Kidney (tissue), 14 donors: ENCODE results near the gene SLC39A11. TPM values are rescaled to one million over a fixed set of nuclear protein-coding genes. Genes with fewer than 3 reads are reported as not detected.
A peak's percentile ranks its signal among the peaks of the same experiment; 100 is the strongest.

Experiments used
- DNase-seq, 5 donors: peaks; one replicate each; pipeline ENCODE4 v3.0.0-alpha.2; 2013 to 2020
- FAIRE-seq: peaks from 2 replicates; lab custom pipeline; 2012; peaks lifted over from hg19 to GRCh38; lab: Jason Lieb, UNC
- H3K27ac ChIP-seq, 2 donors: one replicate each; pipeline ENCODE4 v1.7.0; 2013; ENCODE audit warnings: low read depth in 2 of 2, low read length in 2 of 2, inconsistent platforms in 1 of 2
- H3K27me3 ChIP-seq: one replicate; pipeline ENCODE4 v1.7.1; 2013; ENCODE audit warnings: low read length, inconsistent platforms; ENCODE audit not compliant: control insufficient read depth, insufficient read depth
- H3K36me3 ChIP-seq, 3 donors: one replicate each; pipeline versions ENCODE4 v1.7.0 to v1.7.1; 2013; ENCODE audit warnings: low read length in 3 of 3, control low read depth in 1 of 3, inconsistent platforms in 1 of 3; ENCODE audit not compliant: insufficient read depth in 3 of 3, control insufficient read depth in 2 of 3
- H3K4me1 ChIP-seq, 3 donors: one replicate each; pipeline versions ENCODE4 v1.7.0 to v1.7.1; 2013; ENCODE audit warnings: low read length in 3 of 3, inconsistent platforms in 1 of 3, low read depth in 1 of 3; ENCODE audit not compliant: control insufficient read depth in 2 of 3, insufficient read depth in 2 of 3
- H3K4me3 ChIP-seq, 3 donors: one replicate each; pipeline versions ENCODE4 v1.7.0 to v1.8.1; 2013; ENCODE audit warnings: low read length in 3 of 3, control low read depth in 1 of 3, inconsistent platforms in 1 of 3
- H3K9ac ChIP-seq, 3 donors: one replicate each; pipeline versions ENCODE4 v1.7.0 to v1.7.1; 2013; ENCODE audit warnings: low read length in 3 of 3, control low read depth in 1 of 3, inconsistent platforms in 1 of 3
- H3K9me3 ChIP-seq, 3 donors: one replicate each; pipeline versions ENCODE4 v1.7.0 to v1.7.1; 2013; ENCODE audit warnings: low read length in 3 of 3, control low read depth in 1 of 3, inconsistent platforms in 1 of 3; ENCODE audit not compliant: control insufficient read depth in 2 of 3, insufficient read depth in 1 of 3
- intact Hi-C: fragments of 100-400 bp; cut with DNase I; formaldehyde crosslinking; loops from one replicate; pipeline ENCODE4 v1.11.1; 2022
- polyA plus RNA-seq: library from polyadenylated mRNA; stranded (reverse); fragments of 350-450 nt; fragmentation: Illumina TruSeq; extraction: RNeasy Lipid Tissue Mini Kit (QIAGEN cat#74804); gene quantifications from one replicate; pipeline ENCODE4 v1.2.3, GENCODE V29; 2014; ENCODE audit warnings: low read depth, low replicate concordance; ENCODE audit not compliant: insufficient read depth
- total RNA-seq: library from RNA; stranded (reverse); fragmentation: NEBNext Ultra II Directional; extraction: Animal tissue kit (Norgen Biotek cat#: 25700); gene quantifications from one replicate; pipeline ENCODE4 v1.2.1, GENCODE V29; 2021
- TF ChIP-seq, protein P1 (sequence below): IDR thresholded peaks from 3 replicates; pipeline ENCODE4 v1.5.1; 2012; ENCODE audit warnings: mild to moderate bottlenecking, moderate library complexity, borderline replicate concordance; ENCODE audit not compliant: insufficient read depth; ENCODE audit errors: extremely low read depth
- donor health status: control.
- donor health status: control.
- donor health status: control.
- donor health status: control.
- donor health status: control.
- donor health status: DM: yes; HTN: yes; CAD: no.
- donor health status: Normal renal cell carcinoma (clear cell type).

Gene SLC39A11
- total and polyA plus RNA-seq, 2 donors from 2014 or later: 19.7 to 37.2 TPM

DNA sequence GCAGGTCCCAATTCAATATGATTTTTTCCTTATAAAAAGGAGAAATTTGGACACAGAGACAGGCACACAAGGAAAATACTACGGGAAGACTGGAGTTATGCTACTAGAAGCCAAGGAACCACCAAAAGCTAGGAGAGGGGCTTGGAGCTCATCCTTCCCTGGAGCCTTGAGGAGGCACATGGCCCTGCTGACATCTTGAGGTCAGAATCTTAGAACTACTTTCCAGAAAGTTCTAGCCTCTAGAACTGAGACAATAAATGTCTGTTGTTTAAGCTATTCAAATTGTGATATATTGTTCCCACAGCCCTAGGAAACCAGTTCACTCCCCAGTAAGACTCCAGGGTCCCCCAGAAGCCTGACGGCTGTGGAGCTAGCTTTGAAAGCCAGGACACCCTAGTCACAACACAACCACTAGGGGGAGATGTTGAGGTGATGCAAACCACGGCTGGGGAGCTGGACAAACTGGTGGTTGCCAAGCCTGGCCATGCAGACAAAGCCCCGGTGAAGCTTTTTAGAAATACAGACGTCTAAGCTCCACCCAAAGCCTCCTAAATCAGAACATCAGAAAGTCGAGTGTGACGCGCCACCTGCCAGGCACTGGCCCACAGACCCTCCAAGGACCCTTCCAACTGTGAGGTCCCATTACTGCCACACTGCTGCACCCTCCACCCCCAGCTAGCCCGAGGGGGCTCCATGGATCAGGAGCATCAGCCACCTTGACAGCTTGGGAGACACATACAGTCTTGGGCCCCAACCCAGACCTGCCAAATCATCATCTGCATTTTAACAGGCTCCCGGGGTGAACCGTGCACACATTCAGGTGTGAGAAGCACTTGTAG, 106.4 kb downstream of the SLC39A11 start:
- H3K9me3 ChIP-seq: no peaks in the 10 kb centered on the region
- no peaks in the 10 kb centered on the region for H3K36me3 ChIP-seq
- no peak overlapping the region for H3K9ac ChIP-seq
- intact Hi-C loops: loop anchor here (10.0 kb wide), 1 partner anchor 169 kb away; no protein-coding TSS in a partner anchor
- H3K4me1 ChIP-seq: no peaks in the 10 kb centered on the region
- H3K27me3 ChIP-seq: no peaks in the 10 kb centered on the region
- TF ChIP-seq, protein P1, sequence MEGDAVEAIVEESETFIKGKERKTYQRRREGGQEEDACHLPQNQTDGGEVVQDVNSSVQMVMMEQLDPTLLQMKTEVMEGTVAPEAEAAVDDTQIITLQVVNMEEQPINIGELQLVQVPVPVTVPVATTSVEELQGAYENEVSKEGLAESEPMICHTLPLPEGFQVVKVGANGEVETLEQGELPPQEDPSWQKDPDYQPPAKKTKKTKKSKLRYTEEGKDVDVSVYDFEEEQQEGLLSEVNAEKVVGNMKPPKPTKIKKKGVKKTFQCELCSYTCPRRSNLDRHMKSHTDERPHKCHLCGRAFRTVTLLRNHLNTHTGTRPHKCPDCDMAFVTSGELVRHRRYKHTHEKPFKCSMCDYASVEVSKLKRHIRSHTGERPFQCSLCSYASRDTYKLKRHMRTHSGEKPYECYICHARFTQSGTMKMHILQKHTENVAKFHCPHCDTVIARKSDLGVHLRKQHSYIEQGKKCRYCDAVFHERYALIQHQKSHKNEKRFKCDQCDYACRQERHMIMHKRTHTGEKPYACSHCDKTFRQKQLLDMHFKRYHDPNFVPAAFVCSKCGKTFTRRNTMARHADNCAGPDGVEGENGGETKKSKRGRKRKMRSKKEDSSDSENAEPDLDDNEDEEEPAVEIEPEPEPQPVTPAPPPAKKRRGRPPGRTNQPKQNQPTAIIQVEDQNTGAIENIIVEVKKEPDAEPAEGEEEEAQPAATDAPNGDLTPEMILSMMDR: peak; percentile 81
- peak in 4 of 5 donors; percentile 76 to 87 (median 82) for DNase-seq
- H3K4me3 ChIP-seq: no peak overlapping the region
- no peak for FAIRE-seq
- H3K27ac ChIP-seq: no peak overlapping the region

DNA sequence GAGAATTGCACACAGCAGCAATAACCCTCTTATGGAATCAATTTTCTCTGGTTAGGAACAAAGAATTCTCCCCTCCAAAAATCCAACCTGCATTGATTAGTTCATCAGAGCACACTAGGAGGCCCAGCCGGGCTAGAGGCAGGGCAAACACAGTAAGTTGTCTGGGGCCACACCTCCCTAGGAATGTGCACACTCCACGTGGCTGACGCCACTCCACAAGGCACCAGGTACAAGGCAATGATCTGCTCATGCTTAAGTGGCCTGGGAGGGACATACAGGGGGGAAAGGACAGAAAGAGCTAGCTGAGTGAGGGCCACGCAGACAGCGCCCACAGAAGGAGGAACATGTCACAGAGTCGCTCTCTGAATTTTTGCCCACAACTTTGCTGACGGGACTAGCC, 107.6 kb downstream of the SLC39A11 start:
- H3K27ac ChIP-seq: no peak overlapping the region
- FAIRE-seq (no peak), DNase-seq (no peak)

DNA sequence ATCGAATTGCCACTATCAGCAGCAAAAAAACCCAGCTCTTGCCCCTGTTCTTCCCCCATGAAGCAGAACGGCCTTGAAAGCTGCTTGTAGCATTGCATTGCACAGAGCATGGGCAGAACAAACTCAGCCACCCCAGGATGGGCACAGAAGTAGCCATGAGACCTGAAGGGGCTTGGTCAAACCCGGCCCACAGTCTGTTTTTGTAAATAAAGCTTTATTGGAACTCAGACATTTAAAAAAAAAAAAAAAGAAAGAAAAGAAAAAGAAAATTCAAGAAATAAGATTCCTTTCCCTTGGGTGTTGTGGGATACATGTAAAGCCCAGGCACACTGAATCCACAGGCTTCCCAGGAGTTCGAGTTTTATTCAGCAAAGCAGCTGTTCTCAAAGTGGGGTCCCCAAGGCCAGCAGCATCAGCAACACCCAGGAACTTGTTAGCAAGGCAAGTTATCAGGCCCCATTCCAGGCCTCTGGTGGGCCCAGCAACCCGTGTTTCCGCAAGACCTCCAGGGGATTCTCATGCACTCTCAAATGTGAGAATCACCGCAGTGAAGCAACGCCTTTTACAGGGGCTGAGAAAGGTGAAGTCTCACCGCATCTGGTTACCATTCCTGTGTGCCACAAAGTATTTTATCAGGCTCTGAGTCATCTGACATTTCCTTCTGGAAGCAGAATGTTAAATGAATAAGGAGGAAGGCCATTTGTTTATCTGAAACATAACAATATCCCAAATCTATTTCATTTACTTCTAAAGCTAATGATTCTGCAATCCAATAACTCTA, 108.2 kb downstream of the SLC39A11 start:
- DNase-seq (no peak), FAIRE-seq (no peak)
- Histone ChIP-seq H3K4me1 (no peaks in the 10 kb centered on the region), H3K27ac (no peak overlapping the region), H3K27me3 (no peaks in the 10 kb centered on the region), H3K9me3 (no peaks in the 10 kb centered on the region), H3K36me3 (no peaks in the 10 kb centered on the region), H3K4me3 (no peak overlapping the region), H3K9ac (no peak overlapping the region)
- TF ChIP-seq, protein P1: no peak
- intact Hi-C loops: loop anchor here (10.0 kb wide), 1 partner anchor 170 kb away; no protein-coding TSS in a partner anchor

More for the DNA sequence above, 107.6 kb downstream of the SLC39A11 start:
- intact Hi-C loops: loop anchor here (10.0 kb wide), 1 partner anchor 170 kb away; no protein-coding TSS in a partner anchor
- no peaks in the 10 kb centered on the region for H3K27me3 ChIP-seq
- no peaks in the 10 kb centered on the region for H3K9me3 ChIP-seq
- H3K4me1 ChIP-seq: no peaks in the 10 kb centered on the region
- no peak overlapping the region for H3K9ac ChIP-seq
- no peak overlapping the region for H3K4me3 ChIP-seq
- TF ChIP-seq, protein P1: no peak
- H3K36me3 ChIP-seq: no peaks in the 10 kb centered on the region
